ENCODE data around the gene RIMBP2.
"Not testable (repeated sequence)": the region's sequence is repeated elsewhere in the genome, so short reads cannot be mapped to it uniquely, and the experiment has no call there.

The RIMBP2 gene

GRCh38 chr12:130738403-130738802 lies 22.3 kb upstream of the RIMBP2 start:
- FAIRE-seq, result not testable (repeated sequence)

DNA sequence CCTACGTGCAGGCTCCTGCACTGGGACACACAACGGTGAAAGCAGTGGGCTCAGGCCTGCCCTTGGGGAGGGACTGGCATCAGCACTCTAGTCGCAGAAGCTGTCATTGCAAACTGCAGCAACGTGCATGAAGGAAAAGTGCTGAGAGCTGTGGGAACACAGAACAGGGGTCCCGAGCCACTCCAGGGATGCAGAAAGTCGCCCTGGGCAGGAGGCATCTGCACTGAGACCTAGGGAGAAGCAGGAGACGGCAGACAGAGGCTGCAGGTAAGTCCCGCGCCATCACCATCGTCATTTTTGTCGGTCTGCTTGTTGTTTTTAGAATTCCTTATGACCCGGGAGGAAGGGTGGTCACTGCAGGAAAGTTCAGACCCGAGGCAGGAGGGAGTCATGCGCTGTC lies 21.6 kb upstream of the RIMBP2 start:
- no peak for FAIRE-seq

GRCh38 chr12:130729344-130729743 lies 13.2 kb upstream of the RIMBP2 start:
- FAIRE-seq, result no peak

GRCh38 chr12:130728158-130729058 lies 12.3 kb upstream of the RIMBP2 start:
- FAIRE-seq, result no peak

DNA sequence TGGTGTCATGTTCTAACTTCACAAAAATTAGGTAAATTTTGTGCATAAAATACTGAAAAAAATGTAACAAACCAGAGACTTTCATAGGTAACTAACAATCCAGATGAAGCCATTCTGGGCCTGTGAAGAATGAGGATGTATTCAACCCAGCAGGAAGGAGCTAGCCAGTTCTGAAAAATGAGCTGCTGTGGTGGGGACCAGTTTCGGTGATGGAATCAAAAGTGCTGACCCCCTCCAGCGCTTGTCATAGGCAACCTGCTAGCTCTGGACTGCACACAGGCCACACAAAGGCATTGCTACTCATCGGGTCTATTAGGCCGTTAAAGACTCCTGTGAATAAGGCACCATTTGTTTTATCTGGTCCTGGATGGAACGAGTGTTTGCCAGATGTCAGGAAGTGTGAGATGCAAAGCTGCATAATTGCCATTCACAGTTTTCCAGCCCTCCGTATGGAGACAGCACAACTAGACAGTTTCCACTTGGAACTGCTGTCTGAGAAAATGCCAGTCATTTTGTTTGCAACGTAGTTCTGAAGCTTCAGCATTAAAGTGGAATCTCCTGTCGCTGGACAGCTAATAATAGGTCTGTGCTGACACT lies 3.3 kb upstream of the RIMBP2 start:
- FAIRE-seq, result no peak

DNA sequence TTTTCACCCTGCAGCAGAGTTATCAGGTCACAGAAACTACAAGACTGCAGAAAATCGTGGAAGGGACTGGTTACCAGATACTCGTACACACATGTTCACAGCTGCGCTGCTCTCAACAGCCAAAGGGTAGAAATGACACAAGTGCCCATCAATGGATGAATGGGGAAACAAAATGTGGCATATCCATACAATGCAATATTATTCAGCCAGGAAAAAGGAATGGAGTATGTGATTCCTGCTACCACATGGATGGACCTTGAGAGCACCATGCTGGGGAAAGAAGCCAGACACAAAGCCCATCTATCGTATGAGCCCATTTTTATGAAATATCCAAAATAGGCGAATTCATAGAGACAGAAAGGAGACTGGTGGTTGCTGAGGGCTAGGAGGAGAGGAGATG lies 1.7 kb upstream of the RIMBP2 start:
- FAIRE-seq, result no peak

DNA sequence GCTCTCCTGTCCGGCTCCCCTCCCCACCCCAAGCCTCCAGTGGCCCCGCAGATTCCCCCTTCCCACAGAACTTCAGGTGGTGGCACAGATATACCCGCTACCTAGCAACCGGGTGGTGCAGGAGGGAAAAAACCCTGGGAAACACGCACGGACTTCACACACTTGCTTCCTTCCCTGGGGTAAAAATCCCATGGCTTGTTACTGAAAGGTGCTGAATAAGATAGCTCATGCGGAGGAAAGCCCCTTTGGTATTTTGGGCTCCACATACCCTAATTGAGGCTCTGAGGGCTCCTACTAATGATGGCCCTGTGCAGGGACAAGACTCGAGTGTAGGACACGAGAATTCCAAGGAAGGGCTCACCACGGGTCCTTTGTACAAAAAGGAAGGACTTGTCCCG lies 869 bp upstream of the RIMBP2 start:
- no peak for FAIRE-seq

DNA sequence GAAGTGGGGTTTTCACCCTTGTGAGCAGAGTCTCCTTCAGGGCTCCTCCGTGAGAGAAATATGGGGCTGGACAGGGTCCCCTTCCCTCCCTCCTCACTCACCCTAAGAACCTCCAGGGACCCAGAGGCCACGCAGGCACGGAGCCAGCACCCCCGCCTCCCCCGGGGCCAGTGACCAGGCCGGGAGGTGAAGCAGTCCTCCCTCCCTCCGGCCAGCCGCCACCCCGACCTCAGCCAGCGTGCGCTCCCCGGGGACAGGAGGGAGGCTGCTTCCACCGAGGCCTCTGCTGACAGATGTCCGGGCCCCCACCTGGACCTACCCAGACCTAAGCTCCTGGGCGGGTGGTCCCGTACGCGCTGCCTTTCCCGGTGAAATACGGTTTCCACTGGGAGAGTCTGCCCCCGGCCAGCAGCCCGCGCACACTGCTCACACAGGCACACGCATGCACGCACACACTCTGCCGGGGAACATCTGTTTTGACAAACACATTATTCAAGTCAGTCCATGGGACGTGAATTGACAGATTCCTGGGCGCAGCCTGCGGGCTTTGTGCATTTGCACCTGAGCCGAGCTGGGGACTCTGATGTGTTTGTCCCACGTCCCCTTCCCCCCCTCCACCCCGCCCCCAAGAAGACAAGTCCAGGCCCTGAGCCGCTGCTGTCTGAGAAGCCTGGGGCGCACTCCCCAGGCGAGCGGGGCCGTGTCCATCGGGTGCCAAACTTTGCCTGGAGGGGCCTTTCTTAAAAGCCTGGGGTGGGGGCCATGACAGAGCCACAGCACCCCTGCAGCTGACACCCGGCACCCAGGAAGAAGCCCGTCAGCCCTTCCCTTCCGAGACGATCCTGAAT lies 725 bp downstream of the RIMBP2 start:
- FAIRE-seq, result no peak

- no peak for FAIRE-seq
These were observed 1.4 kb downstream of the RIMBP2 start for GRCh38 chr12:130714591-130715149.

DNA sequence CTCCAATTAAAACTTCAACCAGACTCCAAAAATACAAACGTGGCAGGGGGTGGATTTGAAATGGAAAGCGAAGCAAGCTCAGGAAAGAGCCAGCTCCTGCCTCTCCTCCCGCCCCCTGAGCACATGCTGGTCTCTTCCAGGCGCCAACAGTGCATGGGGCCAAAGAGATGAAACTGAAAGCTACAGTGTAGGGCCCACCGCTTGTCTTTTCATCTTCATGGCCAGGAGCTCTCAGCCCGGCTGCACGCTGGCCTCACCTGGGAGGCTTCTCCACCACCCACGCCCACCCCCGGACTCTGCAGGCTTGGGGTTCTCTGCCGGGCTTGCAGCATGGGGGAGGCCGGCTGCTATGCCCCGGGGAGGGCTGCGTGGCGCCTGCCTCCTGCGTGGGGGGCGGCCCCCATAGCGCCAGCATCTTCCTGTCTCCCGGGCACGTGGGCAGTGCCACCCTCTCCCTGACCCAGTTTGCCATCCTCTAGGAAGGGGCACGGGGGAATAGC lies 2.0 kb downstream of the RIMBP2 start:
- no peak for FAIRE-seq

GRCh38 chr12:130713581-130713991 lies 2.5 kb downstream of the RIMBP2 start:
- FAIRE-seq, result no peak

GRCh38 chr12:130712346-130713065 lies 3.6 kb downstream of the RIMBP2 start:
- no peak for FAIRE-seq

GRCh38 chr12:130711756-130712155 lies 4.3 kb downstream of the RIMBP2 start:
- no peak for FAIRE-seq

- no peak for FAIRE-seq
These were observed 5.4 kb downstream of the RIMBP2 start for GRCh38 chr12:130710733-130711080.

DNA sequence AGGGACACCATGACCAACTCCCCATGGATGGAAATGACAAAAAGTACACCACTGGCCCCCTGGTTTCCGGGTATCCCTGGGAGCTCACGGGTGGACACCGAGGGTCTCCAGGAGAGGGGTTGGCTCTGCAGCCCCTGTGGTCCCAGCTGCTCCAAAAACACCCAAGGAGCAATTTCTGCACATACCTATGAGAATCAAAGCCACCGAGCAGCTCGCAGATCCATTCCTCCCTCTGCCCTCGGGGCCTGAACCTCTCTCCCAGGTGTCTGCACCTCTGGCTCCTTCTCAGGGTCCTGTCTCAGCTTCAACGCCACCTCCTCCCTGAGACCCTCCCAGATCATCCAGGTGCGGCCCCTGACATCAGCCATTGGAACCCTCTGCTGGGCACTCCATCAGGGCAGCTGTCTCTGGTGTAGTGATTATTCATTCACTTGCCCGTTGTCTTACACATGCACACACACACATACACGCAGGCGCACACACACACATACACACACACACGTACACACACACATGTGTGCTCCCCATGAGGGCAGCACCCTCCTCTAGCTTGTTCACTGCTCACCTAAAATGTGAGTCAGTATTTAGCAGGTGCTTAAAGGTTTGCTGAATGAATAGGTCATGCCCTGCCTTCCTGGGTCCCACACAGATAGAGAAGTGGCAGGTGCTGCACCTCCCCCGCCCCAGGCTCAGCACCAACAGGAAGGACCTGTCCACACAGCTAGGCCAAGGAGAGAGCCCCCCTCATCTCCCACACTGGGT lies 5.9 kb downstream of the RIMBP2 start:
- no peak for FAIRE-seq

- no peak for FAIRE-seq
These were observed 6.7 kb downstream of the RIMBP2 start for GRCh38 chr12:130709151-130709970.

DNA sequence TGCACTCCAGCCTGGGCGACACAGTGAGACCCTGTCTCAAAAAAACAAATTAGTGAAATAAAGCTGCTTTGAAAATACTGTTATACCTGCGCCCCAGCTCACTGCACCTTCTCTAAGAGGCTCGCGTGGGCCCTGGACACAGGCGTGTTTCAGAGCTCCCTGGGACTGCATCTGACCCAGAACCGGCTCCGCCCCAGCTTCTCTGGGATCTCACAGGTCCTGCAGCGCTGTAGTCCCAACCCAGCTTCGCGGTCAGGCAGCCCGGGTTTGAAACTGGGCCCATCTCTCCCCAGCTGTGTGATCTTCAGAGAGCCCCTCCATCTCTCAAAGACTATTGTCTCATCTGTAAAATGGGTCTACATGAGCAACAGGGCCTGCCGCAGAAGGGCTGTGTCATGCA lies 7.5 kb downstream of the RIMBP2 start:
- FAIRE-seq, result no peak

DNA sequence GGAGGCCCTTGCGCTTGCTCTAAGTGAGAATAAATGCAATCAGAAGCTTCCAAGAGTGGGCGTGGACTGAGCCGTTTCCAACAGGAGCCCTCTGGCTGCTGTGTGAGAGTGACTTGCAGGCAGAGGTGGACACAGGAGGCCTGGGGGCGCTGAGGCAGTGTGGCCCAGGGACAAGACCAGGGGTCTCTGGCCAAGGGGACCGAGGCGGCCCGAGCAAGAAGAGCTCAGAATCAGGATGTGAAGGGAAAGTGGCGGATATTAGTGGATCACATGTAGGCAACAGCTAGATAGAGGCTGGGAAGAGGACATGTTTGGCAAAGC lies 8.6 kb downstream of the RIMBP2 start:
- no peak for FAIRE-seq

- no peak for FAIRE-seq
These were observed 9.1 kb downstream of the RIMBP2 start for GRCh38 chr12:130706885-130707570.

DNA sequence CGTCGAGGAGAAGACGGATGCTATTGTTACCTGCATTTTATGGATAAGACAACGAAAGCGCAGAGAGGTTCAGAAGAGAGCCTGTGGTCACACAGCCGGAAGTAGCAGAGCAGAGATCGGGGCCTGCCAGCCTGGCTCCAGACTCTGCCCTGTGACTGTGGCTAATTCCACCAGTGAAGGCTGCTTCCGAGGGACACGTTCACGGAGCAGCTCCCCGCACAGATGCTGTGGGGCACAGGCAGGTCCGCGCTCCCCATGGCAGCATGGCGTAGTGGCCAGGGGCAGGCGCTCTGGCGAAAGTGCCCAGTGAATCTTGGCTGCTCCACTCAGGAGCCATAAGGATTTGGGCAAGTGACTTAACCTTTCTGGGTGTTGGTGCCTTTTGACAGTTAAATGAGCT lies 9.8 kb downstream of the RIMBP2 start:
- FAIRE-seq, result no peak

Measured in colon (tissue), 2 donors.